NCI-H128 (cell line): ENCODE data around the gene GPR161.
A peak's percentile ranks its signal among the peaks of the same experiment; 100 is the strongest.

Experiments
- DNase-seq: peaks from one replicate; lab custom pipeline; 2025; ENCODE audit not compliant: unreplicated experiment; lab: John Stamatoyannopoulos, UW

GPR161 gene

GRCh38 chr1:168112673-168113305 is 23.9 kb downstream of the GPR161 start:
- peak; percentile 18 for DNase-seq

- no peak for DNase-seq
Measured at GRCh38 chr1:168110896-168111545, 25.7 kb downstream of the GPR161 start.

- no peak for DNase-seq
Measured at GRCh38 chr1:168106274-168106673, 30.5 kb downstream of the GPR161 start.

DNA sequence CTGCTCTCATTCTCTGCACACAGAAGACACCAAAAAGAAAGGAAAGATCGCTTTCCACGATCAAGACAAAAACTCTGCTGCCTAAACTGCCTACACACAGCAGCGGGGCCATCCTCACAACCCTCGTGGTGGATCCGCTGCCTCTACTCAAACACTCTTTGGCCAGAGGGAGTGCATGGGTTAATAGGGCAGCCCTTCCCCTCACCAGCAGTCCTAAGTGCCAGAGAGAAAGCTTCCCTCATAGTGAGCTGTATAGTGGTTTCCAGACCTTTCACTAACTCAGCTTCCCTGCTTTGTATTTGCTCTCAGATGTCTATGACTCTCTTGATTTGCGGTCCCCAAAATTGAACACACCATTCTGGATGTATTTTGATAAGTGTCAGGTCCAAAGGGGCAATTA is 30.9 kb downstream of the GPR161 start:
- no peak for DNase-seq

- DNase-seq = no peak
Measured at GRCh38 chr1:168104535-168104934, 32.2 kb downstream of the GPR161 start.

DNA sequence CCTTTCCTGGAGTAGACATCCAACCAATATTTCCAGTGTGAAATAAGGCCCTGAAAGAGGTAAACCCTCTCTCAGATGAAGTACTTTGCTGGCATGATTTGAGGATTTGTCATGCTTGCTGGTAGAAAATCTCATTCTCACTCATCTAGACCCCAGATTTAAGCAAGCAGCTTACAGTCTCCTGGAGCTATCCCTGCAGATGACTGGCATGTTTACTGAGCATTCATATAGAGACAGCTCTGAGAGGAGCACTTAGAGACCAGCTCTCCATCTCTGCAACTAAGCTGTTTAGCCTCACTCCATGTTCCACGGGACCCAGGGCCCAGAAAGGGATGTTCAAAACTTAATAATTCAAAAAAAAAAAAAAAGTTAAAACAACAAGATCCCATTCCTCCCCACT is 34.2 kb downstream of the GPR161 start:
- no peak for DNase-seq

- no peak for DNase-seq
Measured at GRCh38 chr1:168101336-168101735, 35.4 kb downstream of the GPR161 start.

DNA sequence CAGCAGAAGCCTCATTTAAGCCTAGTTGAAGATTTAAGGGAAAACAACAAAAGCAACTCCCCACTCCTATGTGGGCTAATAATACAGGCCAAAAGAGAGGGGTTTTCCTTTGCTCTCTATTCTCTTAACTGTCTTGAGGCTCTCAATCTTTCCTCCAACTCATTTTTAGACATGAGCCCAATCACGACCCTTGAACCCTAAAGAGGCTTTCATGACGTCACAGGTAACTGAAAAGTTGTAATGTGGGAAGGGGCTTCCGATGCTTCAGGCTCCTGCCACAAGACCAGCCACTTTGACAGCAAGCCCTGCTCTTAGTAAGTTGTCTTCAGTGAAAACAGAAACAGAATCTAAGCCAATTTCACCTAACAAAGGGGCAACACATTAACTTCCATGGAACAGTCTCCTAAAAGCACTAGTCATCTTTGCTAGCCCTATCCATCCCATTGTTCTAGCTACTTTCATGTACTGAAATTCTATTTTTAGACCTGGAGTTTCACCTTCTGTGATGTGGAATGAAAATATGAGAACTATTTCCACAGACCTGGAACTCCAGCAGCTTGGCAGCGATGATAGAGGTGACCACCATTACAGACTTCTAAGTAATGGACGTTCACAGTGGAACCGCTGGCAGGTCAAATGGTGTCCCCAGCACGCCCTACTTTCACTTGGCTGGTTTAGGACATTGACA is 36.3 kb downstream of the GPR161 start:
- DNase-seq = no peak

GRCh38 chr1:168099337-168099801 is 37.4 kb downstream of the GPR161 start:
- no peak for DNase-seq

- DNase-seq = no peak
Measured at GRCh38 chr1:168098534-168099320, 38.0 kb downstream of the GPR161 start.

- DNase-seq = no peak
Measured at GRCh38 chr1:168097921-168098528, 38.7 kb downstream of the GPR161 start.

DNA sequence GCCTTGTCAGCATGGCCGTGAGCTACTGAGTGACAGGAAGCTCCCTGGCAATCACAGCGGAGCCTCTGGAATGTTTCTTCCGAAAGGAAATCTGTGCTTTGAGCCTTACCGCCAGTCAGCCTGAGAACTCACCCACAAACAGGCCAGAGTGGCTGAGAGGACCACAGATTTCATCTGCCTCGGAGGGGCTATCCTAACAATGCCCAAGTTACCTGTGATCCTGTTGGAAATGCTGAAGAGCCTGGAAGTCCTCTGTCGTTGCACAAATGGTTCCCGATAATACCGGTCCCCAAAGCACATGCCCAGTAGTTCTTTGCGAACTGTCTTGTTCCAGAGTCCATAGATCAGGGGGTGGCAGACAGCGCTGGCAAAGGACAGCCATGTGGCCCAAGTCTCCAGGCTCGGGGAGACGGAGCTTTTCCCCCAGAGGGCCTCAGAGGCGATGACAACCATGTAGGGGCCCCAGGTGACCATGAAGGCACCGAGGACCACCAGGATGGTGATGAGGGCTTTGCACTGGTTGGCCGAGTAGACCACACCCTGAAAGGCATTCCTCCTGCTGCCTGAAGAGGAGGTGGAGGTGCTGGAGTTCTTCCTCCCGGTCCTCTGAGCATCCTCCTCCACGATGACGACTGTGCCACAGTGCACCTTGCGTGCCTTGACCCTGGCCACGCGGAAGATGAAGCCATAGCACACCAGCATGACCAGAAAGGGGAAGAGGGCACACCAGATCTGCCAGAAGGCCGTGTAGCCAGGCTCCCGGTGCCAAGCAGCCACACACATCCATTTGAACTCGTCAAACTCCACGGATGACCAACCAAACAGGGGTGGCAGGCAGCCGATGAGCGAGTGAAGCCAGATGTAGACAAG is 40.2 kb downstream of the GPR161 start:
- DNase-seq = no peak

DNA sequence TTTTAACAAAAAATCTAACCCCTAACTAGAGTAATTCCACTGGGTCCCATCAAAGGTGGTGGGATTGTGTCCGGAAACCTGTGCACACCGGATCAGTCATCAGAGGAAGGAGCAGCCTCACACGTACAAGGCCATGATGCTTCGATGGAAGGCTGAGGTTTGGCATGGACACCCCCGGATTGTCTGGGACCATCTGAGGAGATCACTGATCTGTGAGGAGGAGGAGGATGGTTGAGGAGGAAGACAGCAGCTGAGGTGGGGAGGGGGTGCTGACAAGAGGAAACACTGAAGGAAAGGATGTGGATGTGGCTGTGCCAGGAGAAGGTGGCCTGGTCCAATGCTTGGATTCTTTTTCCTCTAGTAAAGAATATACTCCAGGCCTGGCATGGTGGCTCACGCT is 41.3 kb downstream of the GPR161 start:
- no peak for DNase-seq

DNA sequence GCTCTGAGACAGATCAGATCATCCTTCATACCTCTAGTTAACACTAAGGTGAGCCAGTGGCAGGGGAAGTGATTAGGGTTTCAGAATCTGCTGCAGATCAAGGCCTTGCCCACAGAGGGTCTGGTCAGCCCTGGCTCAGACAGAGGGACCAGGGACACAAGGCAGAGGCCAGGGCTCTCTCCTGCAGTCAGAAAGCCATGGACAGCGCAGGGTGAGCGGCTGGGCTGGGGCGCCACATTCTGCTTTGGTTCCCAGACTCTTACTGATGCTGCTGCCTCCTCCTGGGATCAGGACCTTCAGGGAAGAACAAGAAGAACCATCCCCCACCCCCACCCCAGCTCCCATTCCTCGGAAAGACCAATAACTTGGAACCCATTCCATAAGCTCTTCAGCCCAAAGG is 43.1 kb downstream of the GPR161 start:
- no peak for DNase-seq

GRCh38 chr1:168092566-168093355 is 44.0 kb downstream of the GPR161 start:
- DNase-seq = no peak

GRCh38 chr1:168091720-168092550 is 44.8 kb downstream of the GPR161 start:
- DNase-seq = no peak

- no peak for DNase-seq
Measured at GRCh38 chr1:168091063-168091462, 45.7 kb downstream of the GPR161 start.

- DNase-seq = no peak
Measured at GRCh38 chr1:168090395-168090794, 46.3 kb downstream of the GPR161 start.

DNA sequence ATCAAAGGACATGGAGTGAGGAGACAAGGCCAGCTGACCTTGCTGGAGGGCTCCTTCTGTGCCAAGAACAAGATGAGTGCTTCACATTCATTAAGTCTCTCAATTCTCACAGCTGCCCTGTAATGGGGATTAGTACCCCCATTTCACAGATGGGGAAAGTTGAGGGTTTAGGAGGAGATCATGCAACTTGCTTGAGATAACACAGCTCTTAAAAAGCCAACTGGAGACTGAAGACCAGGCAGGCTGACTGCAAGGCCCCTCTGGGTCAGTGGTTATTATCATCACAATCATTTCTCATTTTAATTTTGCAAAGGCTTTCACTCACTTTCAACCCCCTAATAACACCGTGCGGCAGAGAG is 46.8 kb downstream of the GPR161 start:
- no peak for DNase-seq
